ENCODE measurements around the gene DHCR24.

GRCh38 chr1:54839824-54840223 lies 47.2 kb downstream of the DHCR24 start:
- TF ChIP-seq CTCF (optimal IDR thresholded peaks at IDR 0.05 in 1 of 3, IDR thresholded peaks at IDR 0.05 in 1 of 3, conservative IDR thresholded peaks at IDR 0.05 in 1 of 3; ENCODE audit: extremely low read depth in 1 of 3, insufficient read depth in 2 of 3, low read length in 3 of 3) (no peak), EZH2 (IDR thresholded peaks at IDR 0.05; ENCODE audit: low read length) (no peak)

Data from keratinocyte (primary cell).